Aorta (tissue), 5 donors: Measurements from ENCODE around the gene UBAP1. TPM values are rescaled to one million over a fixed set of nuclear protein-coding genes. Genes with fewer than 3 reads are reported as not detected.

ENCODE experiments used
- ATAC-seq: fragments of 200-7000 bp; cut with Tn5 transposase; one replicate; pipeline ENCODE4 v1.9.1; 2022; ENCODE audit warnings: moderate library complexity; ENCODE audit not compliant: low FRiP score
- DNase-seq, 2 donors: peaks; one replicate each; pipeline ENCODE4 v3.0.0-alpha.2; 2020
- H3K27ac ChIP-seq, 2 donors: one replicate each; pipeline ENCODE4 v1.5.1; 2013; ENCODE audit warnings: low read length in 2 of 2, mild to moderate bottlenecking in 2 of 2, moderate library complexity in 2 of 2, control low read depth in 1 of 2, inconsistent platforms in 1 of 2, low read depth in 1 of 2
- H3K27me3 ChIP-seq, 2 donors: one replicate each; pipeline ENCODE4 v1.6.1; 2013; ENCODE audit warnings: control low read depth in 1 of 2, low read length in 1 of 2, mild to moderate bottlenecking in 1 of 2, moderate library complexity in 1 of 2; ENCODE audit not compliant: insufficient read depth in 2 of 2, control insufficient read depth in 1 of 2
- H3K36me3 ChIP-seq, 2 donors: one replicate each; pipeline ENCODE4 v1.6.1; 2013; ENCODE audit warnings: control low read depth in 1 of 2, low read length in 1 of 2, mild to moderate bottlenecking in 1 of 2; ENCODE audit not compliant: insufficient read depth in 2 of 2, control insufficient read depth in 1 of 2
- H3K4me1 ChIP-seq, 2 donors: one replicate each; pipeline ENCODE4 v1.6.1; 2013; ENCODE audit warnings: low read length in 2 of 2, control low read depth in 1 of 2, mild to moderate bottlenecking in 1 of 2, moderate library complexity in 1 of 2; ENCODE audit not compliant: insufficient read depth in 2 of 2, control insufficient read depth in 1 of 2
- H3K4me3 ChIP-seq, 2 donors: one replicate each; pipeline ENCODE4 v1.5.1; 2013; ENCODE audit warnings: low read length in 2 of 2, control low read depth in 1 of 2, mild to moderate bottlenecking in 1 of 2
- H3K9me3 ChIP-seq: one replicate; pipeline ENCODE4 v1.6.1; 2013; ENCODE audit warnings: mild to moderate bottlenecking, low read length; ENCODE audit not compliant: control insufficient read depth
- WGBS, 2 donors: extraction: QIAGEN DNeasy Blood & Tissue Kit; methylation state at CpG; one replicate each; pipeline ENCODE4 v1.1.7; 2013; 5-methylcytosine and 5-hydroxymethylcytosine counted together
- intact Hi-C, 2 donors: fragments of 100-400 bp; cut with DNase I; formaldehyde crosslinking; loops; one replicate each; pipeline versions ENCODE4 v1.14.2 to v1.15.0; 2022
- polyA plus RNA-seq, 2 donors: library from polyadenylated mRNA; stranded (reverse); fragments of 200-250 nt; gene quantifications; one replicate each; pipeline ENCODE4 v1.2.3, GENCODE V29; 2013
- total RNA-seq, 2 donors: library from RNA; stranded (reverse); fragmentation: NEBNext Ultra II Directional; extraction: Animal tissue kit (Norgen Biotek cat#: 25700); gene quantifications; one replicate each; pipeline ENCODE4 v1.2.1, GENCODE V29; 2021
- donor health status: healthy with polysubstance abuse.
- donor health status: Bipolar disorder and iron deficiency.
- donor health status: DM: no; HTN: no; CAD: no.
- donor health status: DM: no; HTN: no; CAD: no.
- donor health status: DM: yes; HTN: yes; CAD: no.

Gene UBAP1
- total and polyA plus RNA-seq, 4 donors, result 29.2 to 41.9 (median 34.4) TPM

DNA sequence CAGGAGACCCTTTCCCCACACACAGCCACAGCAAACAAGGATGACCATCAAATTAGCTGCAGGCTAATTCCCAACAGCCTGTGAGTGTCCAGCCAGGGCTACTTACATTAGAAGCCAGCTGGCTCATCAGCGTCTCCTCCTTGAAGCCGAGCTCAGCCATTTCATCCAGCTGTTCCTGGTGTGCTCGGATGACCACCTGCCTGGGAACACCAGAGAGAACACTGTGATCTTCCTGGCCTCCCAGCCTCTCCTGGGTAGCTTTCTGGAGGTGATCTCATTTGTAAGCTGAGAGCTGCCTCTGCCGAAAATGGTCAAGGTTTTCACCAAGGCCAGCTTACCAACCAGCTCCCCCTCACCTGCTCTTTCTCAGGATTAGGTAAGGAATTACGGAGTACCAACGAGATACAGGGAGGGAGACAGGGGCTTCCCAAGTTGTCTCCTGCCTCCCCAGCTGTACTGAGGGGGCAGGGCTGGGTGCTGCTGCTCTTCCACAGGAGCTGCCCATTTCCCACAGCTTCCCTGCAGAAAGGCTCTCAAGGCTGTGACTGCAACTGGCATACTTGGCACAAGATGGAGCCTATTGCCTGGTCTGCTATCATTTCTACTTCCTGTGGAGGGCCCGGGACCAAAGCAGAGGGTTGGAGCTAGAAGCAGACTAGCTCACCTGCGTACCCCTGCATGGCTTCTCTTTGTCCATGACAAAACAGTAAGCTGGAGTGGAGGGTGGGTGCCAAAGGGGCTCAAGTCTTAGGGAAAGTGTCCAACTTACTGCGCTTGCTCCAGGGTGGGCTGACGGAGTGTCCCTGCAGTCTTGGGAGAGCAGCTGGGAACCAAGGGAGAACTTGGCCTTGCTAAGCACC, 76.4 kb downstream of the UBAP1 start:
- no peak for DNase-seq
- WGBS, 2 donors, result 64 to 67% methylated on average over 10 of the region's 10 CpGs
- intact Hi-C loops, result loop anchor here (5.0 to 10.0 kb wide), 4 partner anchors 78 to 440 kb away; partner anchors contain the start of genes DCAF12 (in 1 of the 2), MYORG (in 1 of the 2), UBAP1 (in 1 of the 2) and UBE2R2 (in 1 of the 2)
- Histone ChIP-seq H3K36me3 (no peaks in the 10 kb centered on the region), H3K4me3 (no peak overlapping the region), H3K9me3 (no peaks in the 10 kb centered on the region), H3K27me3 (no peaks in the 10 kb centered on the region), H3K4me1 (no peaks in the 10 kb centered on the region), H3K27ac (peak overlapping the region in 1 of 2 donors; percentile 55)
- no peak for ATAC-seq

- no peak for ATAC-seq
- no peak overlapping the region for H3K4me3 ChIP-seq
- no peaks in the 10 kb centered on the region for H3K9me3 ChIP-seq
- intact Hi-C loops, result loop anchor here in 1 of 2 donors (10.0 kb wide), 1 partner anchor 441 kb away; the partner anchor contains the start of gene UBE2R2
- no peaks in the 10 kb centered on the region for H3K36me3 ChIP-seq
- no peak overlapping the region for H3K27ac ChIP-seq
- no peaks in the 10 kb centered on the region for H3K27me3 ChIP-seq
- no peaks in the 10 kb centered on the region for H3K4me1 ChIP-seq
- no peak for DNase-seq
- 87 to 90% methylated on average over 6 of the region's 6 CpGs for WGBS, 2 donors
Measured at GRCh38 chr9:34256104-34256503, 77.3 kb downstream of the UBAP1 start.

- 89 to 91% methylated on average over 11 of the region's 11 CpGs for WGBS, 2 donors
- no peak overlapping the region for H3K4me3 ChIP-seq
- H3K27ac ChIP-seq, result no peak overlapping the region
- H3K36me3 ChIP-seq, result no peaks in the 10 kb centered on the region
- no peaks in the 10 kb centered on the region for H3K27me3 ChIP-seq
- intact Hi-C loops, result loop anchor here in 1 of 2 donors (10.0 kb wide), 1 partner anchor 442 kb away; the partner anchor contains the start of gene UBE2R2
- no peaks in the 10 kb centered on the region for H3K9me3 ChIP-seq
- DNase-seq (peak in 1 of 2 donors; percentile 60), ATAC-seq (no peak)
- H3K4me1 ChIP-seq, result no peaks in the 10 kb centered on the region
Measured at GRCh38 chr9:34256987-34257585, 78.2 kb downstream of the UBAP1 start.

GRCh38 chr9:34259315-34259714, 80.5 kb downstream of the UBAP1 start:
- H3K27me3 ChIP-seq, result no peaks in the 10 kb centered on the region
- no peak for DNase-seq
- intact Hi-C loops, result loop anchor here in 1 of 2 donors (10.0 kb wide), 1 partner anchor 445 kb away; the partner anchor contains the start of gene UBE2R2
- H3K4me1 ChIP-seq, result no peaks in the 10 kb centered on the region
- H3K9me3 ChIP-seq, result no peaks in the 10 kb centered on the region
- no peak overlapping the region for H3K4me3 ChIP-seq
- no peak for ATAC-seq
- no peaks in the 10 kb centered on the region for H3K36me3 ChIP-seq
- H3K27ac ChIP-seq, result no peak overlapping the region
- WGBS, 2 donors, result 98 to 100% methylated on average over 10 of the region's 10 CpGs

DNA sequence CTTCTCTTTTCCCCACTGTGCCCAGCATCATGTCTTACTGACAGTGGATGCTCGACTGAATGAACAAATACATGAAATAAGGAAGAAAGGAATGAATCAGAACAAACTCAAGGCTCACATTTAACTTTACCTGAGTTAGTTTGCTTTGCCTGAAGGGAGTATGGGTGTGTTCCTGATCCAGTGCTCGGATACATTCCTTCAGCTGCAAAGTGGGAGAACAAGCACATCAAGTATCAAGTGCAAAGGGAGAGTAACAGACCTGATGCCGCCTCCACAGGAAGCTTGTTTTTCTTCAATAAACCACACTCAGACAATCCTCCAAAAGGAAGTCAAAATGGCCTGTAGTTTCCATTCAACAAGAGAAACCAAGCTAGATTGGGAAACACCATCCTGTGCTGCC, 84.1 kb downstream of the UBAP1 start:
- Histone ChIP-seq H3K27me3 (no peaks in the 10 kb centered on the region), H3K9me3 (no peaks in the 10 kb centered on the region), H3K36me3 (no peaks in the 10 kb centered on the region), H3K4me1 (no peaks in the 10 kb centered on the region), H3K27ac (no peak overlapping the region), H3K4me3 (no peak overlapping the region)
- intact Hi-C loops, result no loop called here
- DNase-seq (no peak), ATAC-seq (no peak)
- 95 to 96% methylated on average over 3 of the region's 3 CpGs for WGBS, 2 donors

- Histone ChIP-seq H3K36me3 (no peaks in the 10 kb centered on the region), H3K27ac (no peak overlapping the region), H3K9me3 (no peaks in the 10 kb centered on the region), H3K4me1 (no peaks in the 10 kb centered on the region), H3K27me3 (no peaks in the 10 kb centered on the region), H3K4me3 (no peak overlapping the region)
- DNase-seq (no peak), ATAC-seq (no peak)
- intact Hi-C loops, result no loop called here
- 81 to 89% methylated on average over 1 of the region's 1 CpG for WGBS, 2 donors
Measured at GRCh38 chr9:34267660-34268059, 88.8 kb downstream of the UBAP1 start.

DNA sequence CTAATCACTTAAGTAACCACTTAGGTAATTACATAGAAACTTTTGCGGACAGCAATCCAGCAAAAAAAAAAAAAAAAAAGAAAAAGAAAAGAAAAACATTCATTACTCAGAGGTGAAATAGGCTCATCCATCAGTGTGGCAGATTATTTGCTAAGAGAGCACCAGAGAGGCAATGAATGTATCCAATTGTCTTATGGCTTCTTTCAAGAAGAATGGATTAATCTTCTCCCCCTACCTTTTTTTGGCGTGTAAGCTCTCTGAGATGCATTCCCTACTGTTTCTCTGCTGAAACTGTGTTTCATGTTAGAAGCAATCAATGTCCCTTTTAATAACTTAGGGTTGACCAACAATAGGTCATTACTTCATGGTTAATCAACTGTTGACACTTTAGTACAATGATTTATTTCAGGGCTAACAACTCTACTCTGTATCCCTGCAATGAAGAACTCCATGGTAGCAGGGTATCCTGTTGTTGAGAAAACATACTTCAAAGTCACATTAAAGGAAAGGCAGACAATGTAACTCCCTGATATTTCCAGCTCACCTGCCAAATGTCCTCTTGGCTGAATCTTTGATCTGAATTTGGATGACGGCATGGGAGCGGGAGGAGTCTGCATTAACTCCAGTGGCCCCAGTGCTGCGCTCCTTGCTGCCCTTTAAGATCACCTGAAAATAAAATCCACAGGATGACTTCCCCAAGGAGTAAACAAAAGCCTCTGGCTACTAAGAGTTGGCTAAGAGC, 92.6 kb downstream of the UBAP1 start:
- Histone ChIP-seq H3K27ac (no peak overlapping the region), H3K36me3 (no peaks in the 10 kb centered on the region), H3K4me1 (no peaks in the 10 kb centered on the region), H3K27me3 (no peaks in the 10 kb centered on the region), H3K4me3 (no peak overlapping the region), H3K9me3 (no peaks in the 10 kb centered on the region)
- ATAC-seq, result no peak
- intact Hi-C loops, result no loop called here
- DNase-seq, result no peak
- 93% methylated on average over 5 of the region's 5 CpGs for WGBS, 2 donors

GRCh38 chr9:34272101-34272541, 93.3 kb downstream of the UBAP1 start:
- 36 to 47% methylated on average over 3 of the region's 3 CpGs for WGBS, 2 donors
- DNase-seq (no peak), ATAC-seq (no peak)
- Histone ChIP-seq H3K4me1 (no peaks in the 10 kb centered on the region), H3K27me3 (no peaks in the 10 kb centered on the region), H3K4me3 (no peak overlapping the region), H3K9me3 (no peaks in the 10 kb centered on the region), H3K36me3 (no peaks in the 10 kb centered on the region), H3K27ac (no peak overlapping the region)
- intact Hi-C loops, result no loop called here
